GM19193 (cell line): ENCODE results near the gene SYCP2L.

Experiments
- POLR2A ChIP-seq: IDR thresholded peaks from 4 replicates; pipeline ENCODE4 v1.6.1; 2011; ENCODE audit not compliant: insufficient read depth, insufficient read length; ENCODE audit errors: extremely low read depth

SYCP2L gene

DNA sequence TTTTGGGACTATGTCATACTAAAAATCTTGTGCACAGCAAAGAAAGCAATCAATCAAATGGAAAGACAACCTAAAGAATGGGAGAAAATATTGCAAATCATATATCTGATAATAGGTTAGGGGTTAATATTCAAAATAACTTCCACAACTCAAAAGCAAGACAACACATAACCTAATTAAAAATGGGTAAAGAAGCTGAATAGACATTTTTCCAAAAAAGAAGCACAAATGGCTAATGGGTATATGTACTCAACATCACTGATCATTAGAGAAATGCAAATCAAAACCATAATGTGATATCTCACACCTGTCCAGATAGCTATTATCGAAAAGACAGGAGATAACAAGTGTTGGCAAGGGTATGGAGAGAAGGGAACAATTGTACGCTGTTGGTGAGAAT is 53.0 kb downstream of the SYCP2L start:
- TF ChIP-seq POLR2A, result no peak

DNA sequence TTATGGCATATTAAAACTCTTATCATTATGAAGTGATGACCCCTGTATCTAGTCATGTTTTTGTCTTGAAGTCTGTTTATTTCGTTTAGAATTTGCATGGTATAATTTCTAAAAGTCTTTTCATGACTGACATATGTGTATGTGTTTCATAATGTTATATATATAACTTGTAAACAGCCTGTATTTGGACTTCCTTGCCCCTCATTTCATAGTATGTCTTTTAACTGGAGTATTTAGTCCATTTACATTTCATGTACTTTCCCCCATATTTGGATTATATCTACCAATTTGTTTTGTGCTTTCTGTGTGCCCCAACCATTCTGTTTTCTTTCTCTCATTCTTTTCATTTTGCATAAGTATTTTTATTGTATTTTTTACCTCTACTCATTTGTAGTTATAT is 59.0 kb downstream of the SYCP2L start:
- no peak for TF ChIP-seq POLR2A

DNA sequence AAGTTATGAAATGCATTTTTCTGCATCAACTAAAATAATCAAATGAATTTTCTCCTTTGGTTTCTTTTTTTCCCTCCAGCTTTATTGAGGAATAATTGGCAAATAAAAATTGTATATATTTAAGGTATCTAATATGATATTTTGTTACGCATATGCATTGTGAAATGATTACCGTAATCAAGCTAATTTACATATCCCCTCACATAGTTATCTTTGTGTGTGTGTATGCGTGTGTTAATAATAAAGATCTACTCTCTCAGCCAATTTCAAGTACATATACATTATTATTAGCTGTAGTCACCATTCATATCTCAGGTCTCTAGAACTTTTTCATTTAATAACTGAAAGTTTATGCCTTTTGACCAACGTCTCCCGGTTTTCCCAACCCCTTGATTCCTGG is 61.1 kb downstream of the SYCP2L start:
- TF ChIP-seq POLR2A, result no peak

DNA sequence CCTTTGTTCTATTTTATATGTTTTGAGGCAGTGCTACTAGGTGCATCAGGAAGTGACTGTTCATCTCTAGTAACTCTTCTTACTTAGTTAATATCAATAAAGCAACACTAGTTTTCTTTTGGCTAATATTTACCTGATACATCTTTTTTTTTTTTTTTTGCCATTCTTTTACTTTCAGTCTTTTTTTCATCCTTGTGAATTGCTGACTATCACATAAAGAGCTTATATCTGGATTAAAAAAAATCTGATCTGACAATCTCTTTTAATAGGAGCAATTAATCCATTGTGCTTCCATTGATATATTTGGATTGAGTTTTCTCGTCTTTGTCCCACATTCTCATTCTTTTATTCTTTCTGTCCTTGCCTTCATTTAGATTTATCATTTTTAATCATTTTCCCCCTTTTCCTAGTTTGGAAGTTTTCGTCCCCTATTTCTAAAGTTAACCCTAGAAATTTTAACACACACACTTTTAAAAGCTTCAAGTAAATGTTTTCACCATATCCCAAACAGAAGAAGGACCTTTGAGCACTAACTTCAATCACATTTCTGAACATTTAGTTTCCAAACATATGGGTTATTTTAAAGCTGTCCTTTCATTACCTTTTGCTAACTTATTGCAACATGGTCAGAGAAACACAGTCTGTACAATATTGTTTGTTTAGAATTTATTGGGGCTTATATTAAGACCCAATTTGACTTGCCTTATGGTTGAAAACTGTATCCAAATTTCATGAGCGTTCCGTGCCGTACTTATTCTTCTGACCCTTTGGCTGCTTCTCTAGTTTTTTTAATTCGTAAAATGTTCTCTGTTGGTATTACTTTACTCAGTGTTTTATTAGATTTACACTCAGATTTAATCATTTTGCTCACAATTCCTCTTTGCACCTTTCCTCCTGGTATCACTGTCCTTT is 63.0 kb downstream of the SYCP2L start:
- no peak for TF ChIP-seq POLR2A

DNA sequence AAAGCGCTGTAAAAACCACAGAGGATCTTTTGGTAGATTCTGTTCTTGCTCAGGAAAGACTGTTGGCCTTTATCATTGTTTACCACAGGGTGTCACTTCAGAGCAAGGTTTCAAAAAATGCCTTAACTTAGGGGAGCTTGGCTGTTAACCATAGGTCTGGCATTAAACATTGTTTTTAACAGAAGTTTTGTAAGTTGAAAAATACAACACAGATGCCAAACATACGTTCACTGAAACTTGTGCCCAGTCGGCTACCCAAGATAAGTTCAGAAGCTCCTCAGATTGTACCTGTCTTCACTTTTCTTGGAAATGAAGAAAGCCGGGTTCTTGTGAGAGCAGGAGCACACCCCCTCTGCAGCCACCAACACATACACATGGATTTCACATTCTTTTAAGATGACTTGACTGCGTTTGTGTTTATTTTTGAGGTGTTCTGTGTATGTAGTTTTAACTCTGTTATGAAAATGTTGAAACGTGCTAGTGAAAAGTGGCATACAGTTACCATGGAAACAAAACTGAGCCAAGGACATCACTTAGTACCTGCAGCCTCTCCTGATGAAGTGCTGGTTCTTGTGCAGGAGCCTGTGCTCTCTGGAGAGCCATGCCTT is 64.9 kb downstream of the SYCP2L start:
- TF ChIP-seq POLR2A, result no peak

DNA sequence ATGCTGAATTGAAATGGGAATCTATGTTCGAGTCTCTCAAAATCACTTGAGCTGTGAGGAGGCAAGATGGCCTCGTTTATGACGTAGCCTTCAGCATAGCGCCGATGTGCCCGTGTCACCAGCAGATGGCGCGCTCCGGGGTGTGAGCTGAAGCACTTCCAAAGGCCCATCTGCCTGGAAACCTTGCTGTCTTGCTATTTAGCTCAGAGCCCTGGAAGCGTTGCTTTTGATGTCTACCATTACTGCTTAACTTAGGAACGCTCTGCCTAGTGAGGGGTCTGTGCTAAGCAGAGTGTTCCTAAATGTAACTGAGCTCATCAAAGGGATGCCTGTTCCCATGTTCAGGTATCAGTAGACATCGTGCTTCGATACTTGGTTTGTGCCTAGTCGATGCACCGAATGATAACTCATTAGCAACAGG is 67.7 kb downstream of the SYCP2L start:
- TF ChIP-seq POLR2A, result no peak

DNA sequence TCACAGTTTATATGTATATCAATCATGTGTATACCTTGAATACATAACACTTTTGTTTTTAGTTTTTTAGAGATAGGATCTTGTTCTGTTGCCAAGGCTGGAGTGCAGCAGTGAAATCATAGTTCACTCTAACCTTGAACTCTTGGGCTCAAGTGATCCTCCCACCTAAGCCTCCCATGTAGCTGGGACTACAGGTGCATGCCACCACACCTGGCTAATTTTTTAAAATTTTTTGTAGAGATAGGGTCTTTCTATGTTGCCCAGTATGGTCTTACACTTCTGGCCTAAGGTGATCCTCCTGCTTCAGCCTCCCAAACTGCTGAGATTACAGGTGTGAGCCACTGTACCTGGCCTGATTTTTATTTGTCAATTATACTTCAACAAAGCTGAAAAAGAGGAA is 69.9 kb downstream of the SYCP2L start:
- TF ChIP-seq POLR2A, result no peak

DNA sequence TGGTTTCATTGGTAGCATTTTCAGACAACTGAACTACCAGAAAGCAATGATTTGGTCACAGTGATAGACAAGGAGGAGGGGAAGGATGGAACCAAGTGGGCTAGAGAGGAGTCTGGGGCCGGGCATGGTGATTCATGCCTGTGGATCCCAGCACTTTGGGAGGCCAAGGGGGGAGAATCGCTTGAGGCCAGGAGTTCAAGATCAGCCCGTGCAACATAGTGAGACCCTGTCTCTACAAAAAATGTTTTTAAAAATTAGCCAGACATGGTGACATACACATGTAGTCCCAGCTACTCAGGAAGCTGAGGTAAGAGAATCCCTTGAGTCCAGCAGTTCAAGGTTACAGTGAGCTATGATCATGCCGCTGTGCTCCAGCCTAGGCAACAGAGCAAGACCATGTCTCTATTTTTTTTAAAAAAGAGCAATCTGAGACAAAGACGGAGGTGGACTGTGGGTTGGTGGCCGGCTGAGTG is 70.6 kb downstream of the SYCP2L start:
- no peak for TF ChIP-seq POLR2A

DNA sequence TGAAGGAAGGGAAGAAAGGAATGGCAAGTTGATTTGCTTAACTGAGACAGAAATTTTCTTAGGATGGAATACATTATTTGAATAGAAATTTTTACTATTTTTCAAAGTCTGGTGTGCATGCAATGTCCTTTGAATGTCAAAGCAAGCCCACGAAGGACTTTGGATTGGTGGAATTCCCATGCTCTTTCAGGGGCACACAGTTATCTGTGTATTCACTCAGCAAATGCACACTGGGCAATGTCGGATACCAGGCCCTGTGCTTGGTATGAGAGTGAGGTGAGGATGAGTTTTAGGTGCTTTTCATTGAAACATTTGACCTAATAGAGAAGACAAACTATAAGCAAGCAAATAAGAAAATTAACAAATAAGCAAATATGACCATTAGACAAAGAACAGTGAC is 73.3 kb downstream of the SYCP2L start:
- no peak for TF ChIP-seq POLR2A

DNA sequence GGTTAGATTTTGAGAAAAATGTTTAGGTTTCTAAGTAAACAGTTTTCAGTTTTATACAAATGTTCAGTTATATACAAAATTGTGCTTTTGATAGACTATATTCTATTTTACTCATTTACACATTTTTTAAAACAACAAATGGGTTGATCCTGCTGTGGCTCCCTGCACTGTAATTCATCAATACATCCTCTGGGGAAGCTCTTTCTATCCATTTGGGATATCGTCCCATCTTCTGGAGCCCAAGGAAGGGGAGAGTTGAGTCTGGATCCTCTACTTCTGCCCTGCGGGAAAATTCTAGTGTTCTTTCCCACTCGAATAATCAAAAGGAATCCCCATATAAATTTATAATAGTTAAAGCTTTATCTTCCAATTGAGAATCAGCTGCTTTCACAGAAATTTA is 75.0 kb downstream of the SYCP2L start:
- TF ChIP-seq POLR2A, result no peak

DNA sequence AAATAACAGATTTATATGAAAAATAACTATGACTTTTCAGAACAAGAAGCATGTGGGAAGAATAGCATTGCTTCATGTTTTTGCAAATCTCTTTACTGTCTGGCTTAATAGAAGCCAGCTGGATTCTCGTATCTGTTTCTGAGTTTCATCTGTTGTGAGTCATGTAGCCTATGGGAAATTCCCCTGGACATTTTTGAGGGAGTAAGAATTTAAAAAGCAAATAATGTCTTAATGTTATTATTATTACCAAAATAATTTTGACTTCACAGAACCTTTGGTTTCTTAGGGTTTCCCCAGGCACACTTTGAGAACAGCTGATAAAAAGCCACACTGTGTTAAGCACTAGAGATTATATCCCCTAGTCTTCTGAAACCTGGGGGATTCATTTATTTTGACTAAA is 75.8 kb downstream of the SYCP2L start:
- no peak for TF ChIP-seq POLR2A

DNA sequence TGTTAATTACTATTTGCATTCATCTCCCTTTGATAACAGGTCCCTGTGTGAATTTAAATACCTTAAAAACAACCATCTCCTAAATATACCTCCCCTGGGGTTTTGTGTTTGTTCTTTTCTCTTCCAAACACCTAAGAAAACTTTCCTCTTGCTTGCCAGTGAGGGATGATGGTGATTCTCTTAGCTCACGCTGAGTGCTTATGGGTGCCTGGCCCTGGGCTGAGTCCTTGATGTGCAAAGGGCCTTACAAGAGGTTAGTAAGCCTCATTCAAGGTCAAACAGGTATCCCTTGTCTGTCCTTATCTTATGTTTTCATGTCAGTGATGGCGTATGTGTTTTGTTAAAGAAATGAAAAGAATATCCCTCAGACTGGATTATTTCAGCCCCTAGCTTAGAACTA is 76.3 kb downstream of the SYCP2L start:
- no peak for TF ChIP-seq POLR2A

DNA sequence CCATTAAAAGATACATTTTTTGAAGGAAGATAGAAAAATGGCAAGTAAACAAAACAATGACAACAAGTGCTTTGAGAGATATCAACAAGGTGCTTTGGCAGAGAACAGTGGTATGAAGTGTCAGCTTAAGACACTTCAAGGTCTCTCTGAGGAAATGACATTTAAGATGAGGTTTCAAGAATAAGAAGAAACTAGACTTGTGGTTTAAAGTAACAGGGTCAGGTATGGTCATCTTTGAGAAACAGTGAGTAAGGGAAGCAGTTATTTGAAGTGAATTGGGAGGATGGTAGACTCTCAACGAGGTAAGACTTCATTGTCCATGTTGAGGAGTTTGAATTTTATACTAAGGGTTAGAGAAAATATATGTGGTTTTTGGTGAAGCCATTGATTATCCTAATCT is 77.8 kb downstream of the SYCP2L start:
- no peak for TF ChIP-seq POLR2A

DNA sequence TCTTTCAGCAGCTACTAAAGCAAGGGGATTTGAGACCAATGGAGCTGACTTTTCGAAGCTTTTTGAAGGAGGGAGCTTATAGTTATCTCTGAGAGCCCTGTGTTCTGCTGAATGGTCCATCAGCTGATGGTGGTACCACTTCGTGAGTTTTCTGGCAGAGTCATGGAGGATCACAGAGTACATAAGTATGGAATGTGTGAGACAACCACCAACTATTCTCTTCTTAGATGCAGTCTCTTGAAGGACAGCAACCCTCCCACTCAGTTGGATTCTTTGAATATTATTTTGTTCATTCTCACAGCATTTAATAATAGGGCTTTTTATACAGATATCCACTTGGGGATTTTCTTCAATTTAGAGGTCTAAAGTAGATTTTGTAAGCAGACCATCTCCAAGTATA is 81.9 kb downstream of the SYCP2L start:
- no peak for TF ChIP-seq POLR2A

DNA sequence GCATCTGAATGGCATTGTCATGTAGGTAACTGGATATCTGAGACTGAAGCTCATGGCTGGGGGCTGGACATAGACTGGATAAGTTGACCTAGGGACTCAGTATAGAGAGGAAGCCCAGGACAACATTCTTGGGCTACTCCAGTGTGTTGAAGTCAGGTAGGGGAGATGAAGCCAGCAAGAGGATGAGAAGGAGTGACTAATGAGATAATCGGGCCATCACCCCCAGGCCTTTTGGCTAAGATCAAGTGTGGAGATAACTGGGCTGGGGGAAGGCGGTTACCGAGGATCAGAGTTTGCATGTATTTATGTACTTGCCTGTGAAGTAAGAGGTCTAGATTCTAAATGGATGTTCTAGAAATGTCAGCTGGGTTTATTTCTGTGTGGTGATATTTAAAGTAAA is 83.9 kb downstream of the SYCP2L start:
- TF ChIP-seq POLR2A, result no peak

DNA sequence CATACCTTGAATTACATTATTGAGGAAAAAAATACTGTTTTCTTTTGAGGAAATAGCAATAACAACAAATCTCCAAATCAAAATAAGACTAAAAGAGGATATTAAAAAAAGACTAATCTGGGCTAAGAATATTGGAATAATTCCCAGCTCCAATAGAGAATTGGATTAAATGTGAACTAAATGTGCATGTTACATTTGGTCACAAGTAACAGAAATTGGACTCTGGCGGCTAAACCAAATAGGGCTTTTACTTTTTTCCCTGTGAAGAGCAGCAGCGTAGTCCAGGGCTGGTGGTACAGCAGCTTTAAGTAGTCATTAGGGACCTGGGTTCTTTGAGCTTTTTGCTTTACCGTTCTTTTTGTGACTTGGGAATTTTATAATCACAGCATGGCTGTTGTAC is 85.3 kb downstream of the SYCP2L start:
- TF ChIP-seq POLR2A, result no peak
